ENCODE results near the gene ZNF385B. TPM values are rescaled to one million over a fixed set of nuclear protein-coding genes. Genes with fewer than 3 reads are reported as not detected.

ZNF385B gene
- total RNA-seq, 1 experiment from 2014 or later: 0.57 TPM

DNA sequence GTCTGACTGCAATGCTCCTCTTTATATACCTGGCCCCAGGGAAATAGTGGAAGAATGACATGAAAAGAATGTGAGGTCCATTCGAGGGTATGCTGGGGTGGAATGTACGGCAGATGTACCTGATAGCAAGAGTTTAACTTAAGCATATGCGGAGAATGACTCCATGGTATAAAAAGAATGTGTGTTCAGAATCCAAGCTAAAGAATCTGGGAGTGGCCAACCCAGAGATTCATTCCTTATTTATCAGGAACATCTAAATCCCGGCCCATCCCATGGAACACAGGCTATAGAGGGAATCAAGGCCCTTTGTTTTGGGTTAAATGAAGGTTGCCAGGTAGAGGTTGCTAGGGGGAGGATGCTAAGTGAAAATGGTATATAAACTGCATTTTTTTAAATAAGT lies 150.0 kb downstream of the ZNF385B start:
- H3K4me1 Mint-ChIP-seq (ENCODE audit: low read depth, unreplicated experiment): no peaks in the 10 kb centered on the region
- no peak for TF ChIP-seq CTCF (IDR thresholded peaks at IDR 0.05; ENCODE audit: unreplicated experiment)

DNA sequence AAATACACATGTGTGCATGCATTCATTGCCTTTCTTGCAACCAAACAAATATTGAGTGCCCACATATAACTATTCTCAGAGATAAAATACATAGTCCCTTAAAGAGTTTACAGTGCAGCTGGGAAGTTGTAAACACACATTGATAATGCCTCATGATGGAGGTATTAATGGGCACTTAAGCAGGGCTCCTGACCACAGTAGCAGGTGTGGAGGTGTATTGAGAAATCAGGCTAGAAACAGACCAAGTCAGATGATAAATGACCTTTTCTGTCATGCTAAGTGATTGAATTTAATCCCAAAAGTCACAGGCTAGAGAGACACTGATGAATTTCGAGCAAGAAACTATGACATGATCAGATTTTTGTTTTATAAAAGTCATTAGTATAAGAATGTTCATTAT lies 157.7 kb downstream of the ZNF385B start:
- Mint-ChIP-seq H3K9me3 (ENCODE audit: low read depth, unreplicated experiment) (peaks cover 2% of the 10 kb centered on the region), H3K27ac (ENCODE audit: unreplicated experiment) (no peak overlapping the region), H3K4me1 (ENCODE audit: low read depth, unreplicated experiment) (no peaks in the 10 kb centered on the region), H3K27me3 (ENCODE audit: unreplicated experiment) (no peaks in the 10 kb centered on the region), H3K36me3 (ENCODE audit: insufficient read depth, unreplicated experiment) (no peaks in the 10 kb centered on the region), H3K4me3 (ENCODE audit: low read depth, unreplicated experiment) (no peak overlapping the region)
- TF ChIP-seq CTCF (IDR thresholded peaks at IDR 0.05; ENCODE audit: unreplicated experiment): no peak
- intact Hi-C loops (cut with micrococcal nuclease; ENCODE audit: unreplicated experiment): no loop called here
- BruUV-seq (replicated peaks): no TSS peak
- CTCF ChIA-PET: no interaction called here
- no peak for DNase-seq

More for the DNA sequence above, 150.0 kb downstream of the ZNF385B start:
- Mint-ChIP-seq H3K4me3 (ENCODE audit: low read depth, unreplicated experiment) (no peak overlapping the region), H3K36me3 (ENCODE audit: insufficient read depth, unreplicated experiment) (no peaks in the 10 kb centered on the region), H3K27me3 (ENCODE audit: unreplicated experiment) (no peaks in the 10 kb centered on the region), H3K9me3 (ENCODE audit: low read depth, unreplicated experiment) (peaks cover 2% of the 10 kb centered on the region), H3K27ac (ENCODE audit: unreplicated experiment) (no peak overlapping the region)
- intact Hi-C loops (cut with micrococcal nuclease; ENCODE audit: unreplicated experiment): no loop called here
- no peak for DNase-seq
- CTCF ChIA-PET: no interaction called here
- no TSS peak for BruUV-seq (replicated peaks)

- no peak overlapping the region for H3K4me3 Mint-ChIP-seq (ENCODE audit: low read depth, unreplicated experiment)
- TF ChIP-seq CTCF (IDR thresholded peaks at IDR 0.05; ENCODE audit: unreplicated experiment): no peak
- DNase-seq: no peak
- intact Hi-C loops (cut with micrococcal nuclease; ENCODE audit: unreplicated experiment): no loop called here
- H3K27ac Mint-ChIP-seq (ENCODE audit: unreplicated experiment): no peak overlapping the region
- H3K4me1 Mint-ChIP-seq (ENCODE audit: low read depth, unreplicated experiment): no peaks in the 10 kb centered on the region
- BruUV-seq (replicated peaks): no TSS peak
- H3K36me3 Mint-ChIP-seq (ENCODE audit: insufficient read depth, unreplicated experiment): no peaks in the 10 kb centered on the region
- H3K9me3 Mint-ChIP-seq (ENCODE audit: low read depth, unreplicated experiment): no peaks in the 10 kb centered on the region
- H3K27me3 Mint-ChIP-seq (ENCODE audit: unreplicated experiment): no peaks in the 10 kb centered on the region
- CTCF ChIA-PET: no interaction called here
Measured at GRCh38 chr2:179702912-179703311, 158.5 kb downstream of the ZNF385B start.

- Mint-ChIP-seq H3K4me3 (ENCODE audit: low read depth, unreplicated experiment) (no peak overlapping the region), H3K4me1 (ENCODE audit: low read depth, unreplicated experiment) (no peaks in the 10 kb centered on the region), H3K9me3 (ENCODE audit: low read depth, unreplicated experiment) (no peaks in the 10 kb centered on the region), H3K36me3 (ENCODE audit: insufficient read depth, unreplicated experiment) (no peaks in the 10 kb centered on the region), H3K27ac (ENCODE audit: unreplicated experiment) (no peak overlapping the region), H3K27me3 (ENCODE audit: unreplicated experiment) (no peaks in the 10 kb centered on the region)
- CTCF ChIA-PET: no interaction called here
- intact Hi-C loops (cut with micrococcal nuclease; ENCODE audit: unreplicated experiment): no loop called here
- no peak for DNase-seq
- BruUV-seq (replicated peaks): no TSS peak
- no peak for TF ChIP-seq CTCF (IDR thresholded peaks at IDR 0.05; ENCODE audit: unreplicated experiment)
Measured at GRCh38 chr2:179701524-179702110, 159.8 kb downstream of the ZNF385B start.

All from Calu3 (cell line).